Measurements from ENCODE around the gene SNRNP25. TPM values are rescaled to one million over a fixed set of nuclear protein-coding genes. Genes with fewer than 3 reads are reported as not detected.

Gene SNRNP25
- total and polyA plus RNA-seq, 2 donors (not counting 3 experiments of a cell fraction or from before 2014, with no cell fraction given) = 41.8 to 49.6 TPM

GRCh38 chr16:61879-62281 lies 8.3 kb downstream of the SNRNP25 start:
- DNase-seq (ENCODE audit: low read depth, low spot score) (no peak), FAIRE-seq (no peak)
- TF ChIP-seq MYC (IDR thresholded peaks at IDR 0.05; ENCODE audit: low read depth, low read length) (no peak), POLR2A (IDR thresholded peaks at IDR 0.05; ENCODE audit: low read depth, low read length) (no peak), POLR2AphosphoS5 (IDR thresholded peaks at IDR 0.05; ENCODE audit: insufficient read depth, low read depth, low read length) (no peak), GATA2 (IDR thresholded peaks at IDR 0.05; ENCODE audit: insufficient read depth, insufficient read length, low read depth, low read length) (no peak), FOS (IDR thresholded peaks at IDR 0.05; ENCODE audit: borderline replicate concordance, insufficient read depth, low read length) (no peak), EZH2 (IDR thresholded peaks at IDR 0.05; ENCODE audit: borderline replicate concordance, low read depth, low read length, severe bottlenecking) (no peak), JUN (IDR thresholded peaks at IDR 0.05; ENCODE audit: borderline replicate concordance, insufficient read depth, insufficient read length, low read depth) (no peak), CTCF (IDR thresholded peaks at IDR 0.05; ENCODE audit: extremely low read depth in 1 of 2, insufficient read depth in 1 of 2, low read depth in 1 of 2, low read length in 2 of 2) (no peak)
- TF ChIP-seq, protein P1, sequence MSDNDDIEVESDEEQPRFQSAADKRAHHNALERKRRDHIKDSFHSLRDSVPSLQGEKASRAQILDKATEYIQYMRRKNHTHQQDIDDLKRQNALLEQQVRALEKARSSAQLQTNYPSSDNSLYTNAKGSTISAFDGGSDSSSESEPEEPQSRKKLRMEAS (IDR thresholded peaks at IDR 0.05; ENCODE audit: insufficient read depth, insufficient read length) = no peak
- Histone ChIP-seq H3K9me3 (replicated peaks; ENCODE audit: control insufficient read depth, insufficient read depth, low read length) (no peaks in the 10 kb centered on the region), H4K20me1 (replicated peaks; ENCODE audit: control insufficient read depth, extremely low read depth, insufficient read depth, low read length) (no peaks in the 10 kb centered on the region), H3K4me3 (replicated peaks in 1 of 3; ENCODE audit: insufficient read depth in 1 of 3, low read depth in 1 of 3, low read length in 3 of 3) (no peak overlapping the region), H3K27ac (ENCODE audit: insufficient read depth, low read depth, low read length) (no peak overlapping the region), H3K9me1 (replicated peaks; ENCODE audit: control insufficient read depth, extremely low read depth, insufficient read depth, low read length) (no peaks in the 10 kb centered on the region), H3K36me3 (ENCODE audit: control insufficient read depth in 2 of 2, extremely low read depth in 1 of 2, insufficient read depth in 2 of 2, low read length in 2 of 2) (peaks cover 0 to 70% of the 10 kb centered on the region in 2 experiments), H3K9ac (replicated peaks; ENCODE audit: extremely low read depth, insufficient read depth, low read length) (no peak overlapping the region), H3K27me3 (ENCODE audit: control insufficient read depth in 2 of 2, insufficient read depth in 2 of 2, low read length in 2 of 2) (no peaks in the 10 kb centered on the region), H3K79me2 (ENCODE audit: control insufficient read depth, insufficient read depth, low read length) (no peaks in the 10 kb centered on the region), H3K4me2 (ENCODE audit: insufficient read depth, low read length) (no peak overlapping the region), H2AFZ (ENCODE audit: low read depth, low read length) (no peak overlapping the region), H3K4me1 (ENCODE audit: control insufficient read depth, extremely low read depth, insufficient read depth, low read length) (no peaks in the 10 kb centered on the region)
- POLR2A ChIA-PET = no interaction called here
- CTCF ChIA-PET = interaction anchor here (1.4 to 18.5 kb wide), 2 partner anchors 29 to 45 kb away, joined by 4 to 790 read pairs; no protein-coding TSS in a partner anchor
- no TSS peak for BruUV-seq (replicated peaks)
- dilution Hi-C loops (cut with MboI; ENCODE audit: extremely low pct_ligation_motif_present, low sequenced_read_pairs) = no loop called here
- intact Hi-C loops (cut with micrococcal nuclease) = no loop called here
